OCI-LY7 (cell line): Measurements from ENCODE around the gene MTHFD1.

ENCODE experiments used
- CTCF ChIP-seq: fragments of 200-600 bp; sonication (generic); conservative IDR thresholded peaks from 2 replicates; pipeline ENCODE4 v1.5.1; 2014; ENCODE audit warnings: mild to moderate bottlenecking, antibody characterized with exemption, low read length, moderate library complexity, mixed read lengths
- EZH2phosphoT487 ChIP-seq: fragments of 200-600 bp; sonication (generic); IDR thresholded peaks from 2 replicates; pipeline ENCODE4 v1.6.1; 2018; ENCODE audit warnings: low read depth, borderline replicate concordance, mild to moderate bottlenecking, mixed run types, antibody characterized with exemption, low read length, moderate library complexity, mixed read lengths

- TF ChIP-seq CTCF = no peak
- no peak for TF ChIP-seq EZH2phosphoT487
Observed at GRCh38 chr14:64340560-64341196, 47.5 kb upstream of the MTHFD1 start.
